GM11168 (cell line): ENCODE data around the gene MRPS12.

Source experiments
- in situ Hi-C: fragments of 300-500 bp; cut with MboI; formaldehyde crosslinking; loops from one replicate; pipeline ENCODE4 v1.12.0; 2022; ENCODE audit warnings: low sequenced_read_pairs; ENCODE audit not compliant: unreplicated experiment

Gene MRPS12

GRCh38 chr19:38970664-38971532 lies 40.2 kb downstream of the MRPS12 start:
- in situ Hi-C loops: no loop called here

- in situ Hi-C loops: no loop called here
Measured at GRCh38 chr19:38971672-38972071, 40.9 kb downstream of the MRPS12 start.

GRCh38 chr19:38974624-38975213 lies 44.0 kb downstream of the MRPS12 start:
- in situ Hi-C loops: no loop called here

GRCh38 chr19:38975214-38975860 lies 44.6 kb downstream of the MRPS12 start, which contains the start of gene FBXO17:
TSS of gene FBXO17 (minus strand) at chr19:38975742. CDS start at chr19:38950319, 25,423 bp downstream.
- in situ Hi-C loops: no loop called here

GRCh38 chr19:38975861-38976271 lies 45.1 kb downstream of the MRPS12 start:
- in situ Hi-C loops: no loop called here

- in situ Hi-C loops: no loop called here
Measured at GRCh38 chr19:38977445-38978325, 46.9 kb downstream of the MRPS12 start.

GRCh38 chr19:38978326-38978689 lies 47.6 kb downstream of the MRPS12 start:
- in situ Hi-C loops: no loop called here

GRCh38 chr19:38979812-38980211 lies 49.1 kb downstream of the MRPS12 start:
- in situ Hi-C loops: no loop called here

GRCh38 chr19:38980583-38981374 lies 50.0 kb downstream of the MRPS12 start:
- in situ Hi-C loops: no loop called here
